ENCODE measurements around the gene PDLIM1. TPM values are rescaled to one million over a fixed set of nuclear protein-coding genes. Genes with fewer than 3 reads are reported as not detected.

Gene PDLIM1
- total and polyA plus RNA-seq, 2 of the 13 experiments (the other 11 are each of a cell fraction or from before 2014, with no cell fraction given) = 119 to 123 TPM

- no peak overlapping the region for H3K4me2 ChIP-seq (ENCODE audit: low read depth, low read length)
- H3K4me1 ChIP-seq (ENCODE audit: insufficient read depth, low read length) = peaks cover 31% of the 10 kb centered on the region
- WGBS (ENCODE audit: low lambda C conversion rate) = 96% methylated on average over 3 of the region's 3 CpGs
- FAIRE-seq (no peak), DNase-seq (ENCODE audit: low spot score) (no peak), ATAC-seq (no peak)
- TF ChIP-seq ZNF496 (CRISPR knock-in tag; IDR thresholded peaks at IDR 0.05; ENCODE audit: insufficient replicate concordance) (no peak), NFKBIZ (CRISPR knock-in tag; IDR thresholded peaks at IDR 0.05) (no peak), ZNF335 (CRISPR knock-in tag; IDR thresholded peaks at IDR 0.05) (no peak), ZC3H4 (CRISPR knock-in tag; IDR thresholded peaks at IDR 0.05; ENCODE audit: borderline replicate concordance) (no peak), ZNF564 (CRISPR knock-in tag; IDR thresholded peaks at IDR 0.05) (no peak), ZNF432 (CRISPR knock-in tag; IDR thresholded peaks at IDR 0.05; ENCODE audit: borderline replicate concordance) (no peak), ZNF333 (CRISPR knock-in tag; IDR thresholded peaks at IDR 0.05; ENCODE audit: borderline replicate concordance) (no peak), CSRNP1 (CRISPR knock-in tag; IDR thresholded peaks at IDR 0.05) (no peak)
- intact Hi-C loops (cut with micrococcal nuclease; ENCODE audit: unreplicated experiment) (no loop called here), in situ Hi-C loops (cut with HindIII; ENCODE audit: extremely low pct_ligation_motif_present, low pct_unique_long_range_greater_than_20kb) (no loop called here)
- H2AFZ ChIP-seq (ENCODE audit: low read length) = no peak overlapping the region
- POLR2A ChIA-PET = no interaction called here
- no peaks in the 10 kb centered on the region for H4K20me1 ChIP-seq (ENCODE audit: insufficient read depth, low read length)
- no peak overlapping the region for H3K27ac ChIP-seq (ENCODE audit: extremely low read length, insufficient read depth, low read length)
- H3K27me3 ChIP-seq (ENCODE audit: control insufficient read depth in 1 of 2, insufficient read depth in 2 of 2, low read length in 2 of 2) = no peaks in the 10 kb centered on the region
- no TSS peak for BruUV-seq (replicated peaks)
- no peaks in the 10 kb centered on the region for H3K79me2 ChIP-seq (ENCODE audit: insufficient read depth, low read length)
- CTCF ChIA-PET (ENCODE audit: low intra/inter-chr PET ratio, low total read pairs) = no interaction called here
- H3K4me3 ChIP-seq (replicated peaks in 1 of 3; ENCODE audit: insufficient read depth in 1 of 3, low read depth in 2 of 3, low read length in 3 of 3) = no peak overlapping the region
- no peak overlapping the region for H3K9ac ChIP-seq (ENCODE audit: insufficient read depth, low read depth, low read length)
- H3K9me3 ChIP-seq (ENCODE audit: low read length) = no peaks in the 10 kb centered on the region
- peaks cover 4 to 33% of the 10 kb centered on the region in 2 experiments for H3K36me3 ChIP-seq (replicated peaks in 1 of 2; ENCODE audit: control insufficient read depth in 1 of 2, insufficient read depth in 2 of 2, low read length in 2 of 2)
Measured at GRCh38 chr10:95328013-95328412, 37.2 kb upstream of the PDLIM1 start.

- POLR2A ChIA-PET = no interaction called here
- intact Hi-C loops (cut with micrococcal nuclease; ENCODE audit: unreplicated experiment) (no loop called here), in situ Hi-C loops (cut with HindIII; ENCODE audit: extremely low pct_ligation_motif_present, low pct_unique_long_range_greater_than_20kb) (no loop called here)
- no peak for TF ChIP-seq HCFC1 (IDR thresholded peaks at IDR 0.05; ENCODE audit: low read depth, low read length)
- peak; percentile 49; the same call in 1 of the 2 replicates for TF ChIP-seq ZBTB33 (CRISPR knock-in tag; IDR thresholded peaks at IDR 0.05)
- DNase-seq (ENCODE audit: low spot score) (no peak), ATAC-seq (no peak), FAIRE-seq (no peak)
- no peaks in the 10 kb centered on the region for H3K9me3 ChIP-seq (ENCODE audit: low read length)
- H3K27me3 ChIP-seq (ENCODE audit: control insufficient read depth in 1 of 2, insufficient read depth in 2 of 2, low read length in 2 of 2) = no peaks in the 10 kb centered on the region
- peaks cover 28% of the 10 kb centered on the region for H3K4me1 ChIP-seq (ENCODE audit: insufficient read depth, low read length)
- WGBS (ENCODE audit: low lambda C conversion rate) = 94% methylated on average over 5 of the region's 5 CpGs
- no TSS peak for BruUV-seq (replicated peaks)
- H3K79me2 ChIP-seq (ENCODE audit: insufficient read depth, low read length) = no peaks in the 10 kb centered on the region
- no peak overlapping the region for H3K4me3 ChIP-seq (replicated peaks in 1 of 3; ENCODE audit: insufficient read depth in 1 of 3, low read depth in 2 of 3, low read length in 3 of 3)
- no peaks in the 10 kb centered on the region for H4K20me1 ChIP-seq (ENCODE audit: insufficient read depth, low read length)
- peaks cover 3 to 34% of the 10 kb centered on the region in 2 experiments for H3K36me3 ChIP-seq (replicated peaks in 1 of 2; ENCODE audit: control insufficient read depth in 1 of 2, insufficient read depth in 2 of 2, low read length in 2 of 2)
- no peak overlapping the region for H3K27ac ChIP-seq (ENCODE audit: extremely low read length, insufficient read depth, low read length)
- no peak overlapping the region for H2AFZ ChIP-seq (ENCODE audit: low read length)
- H3K4me2 ChIP-seq (ENCODE audit: low read depth, low read length) = no peak overlapping the region
- H3K9ac ChIP-seq (ENCODE audit: insufficient read depth, low read depth, low read length) = no peak overlapping the region
- CTCF ChIA-PET (ENCODE audit: low intra/inter-chr PET ratio, low total read pairs) = no interaction called here
Measured at GRCh38 chr10:95327367-95327766, 36.6 kb upstream of the PDLIM1 start.
